Type B pancreatic cell (in vitro differentiated cells): ENCODE results near the gene SLC39A2. TPM values are rescaled to one million over a fixed set of nuclear protein-coding genes. Genes with fewer than 3 reads are reported as not detected.
A peak's percentile ranks its signal among the peaks of the same experiment; 100 is the strongest.
"Not testable (repeated sequence)": the region's sequence is repeated elsewhere in the genome, so short reads cannot be mapped to it uniquely, and the experiment has no call there.

ENCODE experiments used
- DNase-seq: peaks from one replicate; pipeline ENCODE4 v3.0.0; 2021; ENCODE audit warnings: mixed read lengths; ENCODE audit not compliant: unreplicated experiment; ENCODE audit errors: extremely low spot score
- H3K27ac Mint-ChIP-seq: 2 replicates; pipeline ENCODE4 v1.8.0; 2021; ENCODE audit warnings: mild to moderate bottlenecking, mixed read lengths
- H3K27me3 Mint-ChIP-seq: 2 replicates; pipeline ENCODE4 v1.8.0; 2021; ENCODE audit warnings: mixed read lengths
- H3K36me3 Mint-ChIP-seq: 2 replicates; pipeline ENCODE4 v1.8.0; 2021; ENCODE audit warnings: mixed read lengths
- H3K4me1 Mint-ChIP-seq: one replicate; pipeline ENCODE4 v1.8.0; 2021; ENCODE audit warnings: mixed read lengths; ENCODE audit not compliant: unreplicated experiment
- H3K4me3 Mint-ChIP-seq: 2 replicates; pipeline ENCODE4 v1.8.0; 2021; ENCODE audit warnings: mild to moderate bottlenecking, mixed read lengths
- H3K9me3 Mint-ChIP-seq: 2 replicates; pipeline ENCODE4 v1.8.0; 2021; ENCODE audit warnings: mixed read lengths
- CTCF ChIP-seq: fragments of 200-600 bp; sonication (generic); conservative IDR thresholded peaks from 2 replicates; pipeline ENCODE4 v1.5.0; 2021; ENCODE audit warnings: antibody characterized with exemption, mild to moderate bottlenecking
- total RNA-seq: library from RNA; stranded (reverse); gene quantifications from 2 replicates; pipeline ENCODE4 v1.2.1, GENCODE V29; 2021; ENCODE audit warnings: low replicate concordance

SLC39A2 gene
- total RNA-seq, 1 donor from 2014 or later, result 4.5 TPM

- Mint-ChIP-seq H3K4me3 (no peak overlapping the region), H3K27me3 (peaks cover 3% of the 10 kb centered on the region), H3K9me3 (no peaks in the 10 kb centered on the region), H3K4me1 (no peaks in the 10 kb centered on the region), H3K27ac (no peak overlapping the region), H3K36me3 (no peaks in the 10 kb centered on the region)
- TF ChIP-seq CTCF, result no peak
- no peak for DNase-seq
Measured at GRCh38 chr14:20978687-20979086, 20.4 kb upstream of the SLC39A2 start.

- no peak overlapping the region for H3K4me3 Mint-ChIP-seq
- H3K27me3 Mint-ChIP-seq, result peaks cover 14% of the 10 kb centered on the region
- no peaks in the 10 kb centered on the region for H3K9me3 Mint-ChIP-seq
- no peaks in the 10 kb centered on the region for H3K36me3 Mint-ChIP-seq
- no peak for TF ChIP-seq CTCF
- no peak for DNase-seq
- no peak overlapping the region for H3K27ac Mint-ChIP-seq
- H3K4me1 Mint-ChIP-seq, result no peaks in the 10 kb centered on the region
Measured at GRCh38 chr14:20980906-20981305, 18.2 kb upstream of the SLC39A2 start.

GRCh38 chr14:20982646-20983369 is 16.3 kb upstream of the SLC39A2 start:
- Mint-ChIP-seq H3K4me1 (no peaks in the 10 kb centered on the region), H3K27ac (no peak overlapping the region), H3K9me3 (no peaks in the 10 kb centered on the region), H3K36me3 (no peaks in the 10 kb centered on the region), H3K4me3 (no peak overlapping the region), H3K27me3 (peaks cover 18% of the 10 kb centered on the region)
- DNase-seq, result no peak
- no peak for TF ChIP-seq CTCF

GRCh38 chr14:20985650-20986049 is 13.4 kb upstream of the SLC39A2 start:
- not testable (repeated sequence) for H3K36me3 Mint-ChIP-seq, H3K27ac Mint-ChIP-seq, H3K4me3 Mint-ChIP-seq, H3K4me1 Mint-ChIP-seq, DNase-seq, H3K9me3 Mint-ChIP-seq
- H3K27me3 Mint-ChIP-seq, result peaks cover 18% of the 10 kb centered on the region

GRCh38 chr14:20986811-20987210 is 12.3 kb upstream of the SLC39A2 start:
- peaks cover 18% of the 10 kb centered on the region for H3K27me3 Mint-ChIP-seq
- peak overlapping the region; percentile 67 for H3K27ac Mint-ChIP-seq
- H3K4me3 Mint-ChIP-seq, result peak overlapping the region; percentile 23
- DNase-seq, result no peak
- peaks cover 12% of the 10 kb centered on the region for H3K4me1 Mint-ChIP-seq
- no peak for TF ChIP-seq CTCF
- peaks cover 5% of the 10 kb centered on the region for H3K36me3 Mint-ChIP-seq
- H3K9me3 Mint-ChIP-seq, result no peaks in the 10 kb centered on the region

GRCh38 chr14:20988717-20989470 is 10.2 kb upstream of the SLC39A2 start:
- no peak for DNase-seq
- peaks cover 15% of the 10 kb centered on the region for H3K27me3 Mint-ChIP-seq
- no peaks in the 10 kb centered on the region for H3K9me3 Mint-ChIP-seq
- peak overlapping the region; percentile 65 for H3K4me3 Mint-ChIP-seq
- peaks cover 14% of the 10 kb centered on the region for H3K36me3 Mint-ChIP-seq
- TF ChIP-seq CTCF, result no peak
- peaks cover 12% of the 10 kb centered on the region for H3K4me1 Mint-ChIP-seq
- peak overlapping the region; percentile 95 for H3K27ac Mint-ChIP-seq
